ENCODE results near the gene ZSCAN22.

The ZSCAN22 gene

GRCh38 chr19:58381460-58382212 lies 54.8 kb downstream of the ZSCAN22 start:
- TF ChIP-seq USF1 (IDR thresholded peaks at IDR 0.05) (no peak), REST (IDR thresholded peaks at IDR 0.05; ENCODE audit: low read depth) (no peak), FOXM1 (IDR thresholded peaks at IDR 0.05; ENCODE audit: borderline replicate concordance, low read depth) (no peak), TCF12 (IDR thresholded peaks at IDR 0.05; ENCODE audit: low read depth) (no peak)

GRCh38 chr19:58382997-58383603 lies 56.3 kb downstream of the ZSCAN22 start:
- TF ChIP-seq MAX (IDR thresholded peaks at IDR 0.05) (no peak), TAF1 (IDR thresholded peaks at IDR 0.05; ENCODE audit: low read depth) (no peak), ZBTB7A (IDR thresholded peaks at IDR 0.05; ENCODE audit: low read depth) (no peak), REST (IDR thresholded peaks at IDR 0.05; ENCODE audit: low read depth) (no peak), CEBPB (IDR thresholded peaks at IDR 0.05) (no peak), TCF12 (IDR thresholded peaks at IDR 0.05; ENCODE audit: low read depth) (no peak), EP300 (IDR thresholded peaks at IDR 0.05; ENCODE audit: borderline replicate concordance) (no peak), USF1 (IDR thresholded peaks at IDR 0.05) (no peak), TEAD4 (IDR thresholded peaks at IDR 0.05) (no peak), EGR1 (IDR thresholded peaks at IDR 0.05) (no peak), FOXM1 (IDR thresholded peaks at IDR 0.05; ENCODE audit: borderline replicate concordance, low read depth) (no peak), RAD21 (IDR thresholded peaks at IDR 0.05; ENCODE audit: low read depth) (no peak), CREB1 (IDR thresholded peaks at IDR 0.05; ENCODE audit: low read depth) (no peak), YY1 (IDR thresholded peaks at IDR 0.05; ENCODE audit: low read depth) (no peak), NFIC (IDR thresholded peaks at IDR 0.05) (no peak)

GRCh38 chr19:58385313-58385890 lies 58.6 kb downstream of the ZSCAN22 start:
- TF ChIP-seq REST (IDR thresholded peaks at IDR 0.05; ENCODE audit: low read depth) (no peak), EGR1 (IDR thresholded peaks at IDR 0.05) (no peak), TCF12 (IDR thresholded peaks at IDR 0.05; ENCODE audit: low read depth) (no peak), FOXM1 (IDR thresholded peaks at IDR 0.05; ENCODE audit: borderline replicate concordance, low read depth) (no peak), RAD21 (IDR thresholded peaks at IDR 0.05; ENCODE audit: low read depth) (no peak), TAF1 (IDR thresholded peaks at IDR 0.05; ENCODE audit: low read depth) (no peak), CREB1 (IDR thresholded peaks at IDR 0.05; ENCODE audit: low read depth) (no peak), ZBTB7A (IDR thresholded peaks at IDR 0.05; ENCODE audit: low read depth) (no peak), NFIC (IDR thresholded peaks at IDR 0.05) (no peak), EP300 (IDR thresholded peaks at IDR 0.05; ENCODE audit: borderline replicate concordance) (no peak), USF1 (IDR thresholded peaks at IDR 0.05) (no peak), CEBPB (IDR thresholded peaks at IDR 0.05) (no peak), YY1 (IDR thresholded peaks at IDR 0.05; ENCODE audit: low read depth) (no peak)
